Renal cortex interstitium (tissue), 15 donors: ENCODE data around the gene KDF1. TPM values are rescaled to one million over a fixed set of nuclear protein-coding genes. Genes with fewer than 3 reads are reported as not detected.
A peak's percentile ranks its signal among the peaks of the same experiment; 100 is the strongest.

ENCODE experiments used
- DNase-seq, 11 donors: peaks; one replicate each; pipeline ENCODE4 v3.0.0-alpha.2; 2013; ENCODE audit warnings: low read depth in 9 of 11, low spot score in 4 of 11; ENCODE audit errors: extremely low read depth in 1 of 11
- long read RNA-seq, 16 experiments: transcript quantifications; one replicate each; lab custom pipeline, GENCODE V29; 2026
- polyA plus RNA-seq, 3 donors: library from polyadenylated mRNA; unstranded; fragments of 120-200 nt; gene quantifications; one replicate each; pipeline ENCODE4 v1.2.1, GENCODE V29; 2013; ENCODE audit not compliant: insufficient read length in 3 of 3

Gene KDF1
- 10 to 100 TPM in 2 of 3 donors, 1 to 10 TPM in 1; 8.0 to 10.4 (median 10.3) TPM for polyA plus RNA-seq
- long read RNA-seq, donor 1, partial matches to known transcripts, result 0 of 1 reads
- long read RNA-seq, donor 1, other reads (novel, unspliced or antisense), result 0 of 1 reads
- long read RNA-seq, donor 2, partial matches to known transcripts, result 0 of 1 reads
- long read RNA-seq, donor 2, other reads (novel, unspliced or antisense), result 0 of 1 reads
- long read RNA-seq, donor 3, partial matches to known transcripts, result 0 of 4 reads
- long read RNA-seq, donor 3, other reads (novel, unspliced or antisense), result 0 of 4 reads
- long read RNA-seq, donor 4, partial matches to known transcripts, result 0 of 1 reads
- long read RNA-seq, donor 4, other reads (novel, unspliced or antisense), result 0 of 1 reads
- long read RNA-seq, donor 5, result 0 reads
- long read RNA-seq, donor 6, partial matches to known transcripts, result 0 of 2 reads
- long read RNA-seq, donor 6, other reads (novel, unspliced or antisense), result 0 of 2 reads
- long read RNA-seq, donor 7, partial matches to known transcripts, result 0 of 2 reads
- long read RNA-seq, donor 7, other reads (novel, unspliced or antisense), result 0 of 2 reads
- long read RNA-seq, donor 8, partial matches to known transcripts, result 5 of 8 reads
- long read RNA-seq, donor 8, other reads (novel, unspliced or antisense), result 0 of 8 reads
- long read RNA-seq, donor 9, partial matches to known transcripts, result 0 of 1 reads
- long read RNA-seq, donor 9, other reads (novel, unspliced or antisense), result 0 of 1 reads
- long read RNA-seq, donor 10, partial matches to known transcripts, result 0 of 4 reads
- long read RNA-seq, donor 10, other reads (novel, unspliced or antisense), result 0 of 4 reads
- long read RNA-seq, donor 11, partial matches to known transcripts, result 0 of 1 reads
- long read RNA-seq, donor 11, other reads (novel, unspliced or antisense), result 0 of 1 reads
- long read RNA-seq, donor 12, result 0 reads
- long read RNA-seq, donor 13, transcript KDF1-201 (4 exons, 1,793 nt), result major isoform, 7 of 12 reads
- long read RNA-seq, donor 13, partial matches to known transcripts, result 5 of 12 reads
- long read RNA-seq, donor 13, other reads (novel, unspliced or antisense), result 0 of 12 reads
- long read RNA-seq, donor 14, partial matches to known transcripts, result 0 of 2 reads
- long read RNA-seq, donor 14, other reads (novel, unspliced or antisense), result 0 of 2 reads
- long read RNA-seq, donor 15, partial matches to known transcripts, result 0 of 2 reads
- long read RNA-seq, donor 15, other reads (novel, unspliced or antisense), result 0 of 2 reads
- long read RNA-seq, donor 16, transcript KDF1-201 (4 exons, 1,793 nt), result major isoform, 16 of 29 reads
- long read RNA-seq, donor 16, partial matches to known transcripts, result 13 of 29 reads
- long read RNA-seq, donor 16, other reads (novel, unspliced or antisense), result 0 of 29 reads

- peak in 10 of 11 donors; percentile 28 to 63 (median 52) for DNase-seq
Observed at GRCh38 chr1:26959722-26960624, at the start of gene KDF1. Gene KDF1, minus strand, starts transcription at chr1:26960468. Its CDS starts 8,088 bp downstream, at chr1:26952380.

- DNase-seq, result no peak
Observed at GRCh38 chr1:27009601-27010197, 49.4 kb upstream of the KDF1 start.

- no peak for DNase-seq
Observed at GRCh38 chr1:27007909-27008582, 47.8 kb upstream of the KDF1 start.

GRCh38 chr1:27006683-27007082, 46.4 kb upstream of the KDF1 start:
- no peak for DNase-seq

GRCh38 chr1:27005648-27006496, 45.6 kb upstream of the KDF1 start:
- no peak for DNase-seq

- no peak for DNase-seq
Observed at GRCh38 chr1:27005166-27005530, 44.9 kb upstream of the KDF1 start.

GRCh38 chr1:27004471-27005165, 44.4 kb upstream of the KDF1 start:
- DNase-seq, result peak in 1 of 11 donors; percentile 53

- no peak for DNase-seq
Observed at GRCh38 chr1:27003745-27004470, 43.6 kb upstream of the KDF1 start.

- DNase-seq, result no peak
Observed at GRCh38 chr1:27001570-27002360, 41.5 kb upstream of the KDF1 start.

GRCh38 chr1:27000817-27001460, 40.7 kb upstream of the KDF1 start:
- no peak for DNase-seq

GRCh38 chr1:27000090-27000816, 40.0 kb upstream of the KDF1 start:
- no peak for DNase-seq

- DNase-seq, result peak in 3 of 11 donors; percentile 49 to 69 (median 57)
Observed at GRCh38 chr1:26999440-26999987, 39.2 kb upstream of the KDF1 start.
